Stimulated activated CD4-positive, alpha-beta T cell treated with anti-CD3 and anti-CD28 coated beads, Interleukin-15, amount 100 ng/mL, for 24 hours (primary cell): ENCODE data around the gene MGA.

Source experiments
- DNase-seq: peaks from one replicate; pipeline ENCODE4 v3.0.0-alpha.2; 2020

The MGA gene

GRCh38 chr15:41660235-41661077, at the start of gene MGA:
Gene MGA, plus strand, starts transcription at chr15:41660405.
- peak; percentile 91 for DNase-seq

- DNase-seq: no peak
Observed at GRCh38 chr15:41620536-41621199, 39.5 kb upstream of the MGA start.

DNA sequence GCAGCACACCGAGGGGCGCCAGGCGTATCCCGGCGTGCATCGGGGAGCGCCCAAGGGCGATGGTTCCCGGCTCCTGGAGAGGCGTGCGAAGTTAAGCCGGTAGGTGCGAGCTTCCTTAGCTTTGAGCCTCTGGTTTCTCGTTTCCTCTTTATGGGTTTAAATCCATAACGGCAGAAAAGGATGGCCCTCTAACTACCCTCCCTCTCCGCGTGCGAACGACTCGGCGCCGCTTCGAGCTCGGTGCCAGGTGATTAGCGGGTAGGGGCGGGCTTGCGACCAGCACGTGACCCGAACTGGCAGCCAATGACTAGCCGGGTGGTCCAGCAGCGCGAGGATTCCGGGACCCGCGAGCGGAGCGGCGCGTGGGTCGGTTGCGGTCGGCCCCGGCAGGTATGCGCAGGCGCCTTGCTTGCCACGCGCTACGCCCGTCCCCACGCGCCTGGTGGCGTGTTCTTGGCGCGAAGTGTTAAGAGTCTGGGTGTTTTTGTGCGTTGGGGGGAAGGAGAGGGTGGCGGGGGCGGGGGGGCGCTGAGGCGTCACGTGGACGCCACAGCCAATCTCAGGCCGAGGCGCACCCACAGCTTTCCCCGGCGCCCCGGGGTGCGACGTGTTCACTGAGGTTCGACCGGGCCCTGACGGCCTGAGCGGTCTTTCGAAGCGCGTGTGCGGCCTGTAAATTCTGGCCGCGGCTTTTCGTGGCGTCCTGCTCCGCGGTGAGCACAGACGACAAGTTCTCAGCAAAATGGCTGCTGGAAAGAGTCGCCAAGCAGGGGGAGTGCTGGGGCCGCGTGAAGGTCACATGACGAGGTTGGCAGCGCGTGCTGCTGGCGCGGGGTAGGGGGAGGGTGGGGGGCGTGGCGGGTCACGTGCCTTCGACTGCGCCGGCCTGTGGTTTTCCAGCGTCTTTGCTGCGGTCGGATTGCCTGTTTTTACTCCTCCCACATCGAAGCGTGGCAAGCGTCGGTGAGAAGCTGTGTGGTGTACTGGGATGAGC, 38.7 kb upstream of the MGA start:
- DNase-seq: peak; percentile 85

DNA sequence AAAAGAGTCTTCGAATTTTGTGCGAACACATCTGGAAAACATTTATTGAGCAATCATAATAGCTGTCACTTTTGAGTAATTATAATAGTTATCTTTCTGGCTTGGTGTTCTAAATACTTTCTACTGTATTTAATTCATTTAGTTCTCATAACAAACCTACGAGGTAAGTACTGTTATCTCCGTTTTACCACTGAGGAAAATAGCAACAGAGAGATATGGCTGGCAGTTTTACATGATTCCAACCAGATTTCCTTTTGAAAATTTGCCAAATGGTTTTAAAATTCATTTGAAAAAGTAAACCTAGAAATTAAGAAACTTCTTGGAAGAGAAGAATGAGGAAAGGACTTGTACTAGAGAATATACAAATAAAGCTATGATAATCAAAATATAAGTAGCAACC, 37.3 kb upstream of the MGA start:
- DNase-seq: no peak

GRCh38 chr15:41627203-41627602, 33.0 kb upstream of the MGA start:
- DNase-seq: no peak

DNA sequence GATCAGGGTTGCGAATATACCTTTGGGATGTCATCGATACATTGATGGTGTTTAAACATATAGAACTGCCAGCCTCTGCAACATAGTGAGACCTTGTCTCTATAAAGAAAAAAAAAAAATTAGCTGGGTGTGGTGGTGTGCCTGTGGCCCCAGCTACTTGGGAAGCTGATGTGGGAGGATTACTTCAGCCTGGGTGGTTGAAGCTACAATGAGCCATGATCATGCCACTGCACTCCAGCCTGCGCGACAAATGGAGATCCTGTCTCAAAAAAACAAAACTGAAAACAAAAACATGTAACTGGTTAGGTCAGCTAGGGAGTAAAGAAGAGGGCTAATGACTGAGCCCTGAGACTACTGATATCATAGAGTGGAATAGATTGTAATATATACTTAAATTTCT, 30.7 kb upstream of the MGA start:
- DNase-seq: no peak

GRCh38 chr15:41629883-41630282, 30.3 kb upstream of the MGA start:
- DNase-seq: no peak

GRCh38 chr15:41630616-41631217, 29.5 kb upstream of the MGA start:
- no peak for DNase-seq

GRCh38 chr15:41631880-41632470, 28.2 kb upstream of the MGA start:
- DNase-seq: no peak

- no peak for DNase-seq
Observed at GRCh38 chr15:41633609-41634008, 26.6 kb upstream of the MGA start.

DNA sequence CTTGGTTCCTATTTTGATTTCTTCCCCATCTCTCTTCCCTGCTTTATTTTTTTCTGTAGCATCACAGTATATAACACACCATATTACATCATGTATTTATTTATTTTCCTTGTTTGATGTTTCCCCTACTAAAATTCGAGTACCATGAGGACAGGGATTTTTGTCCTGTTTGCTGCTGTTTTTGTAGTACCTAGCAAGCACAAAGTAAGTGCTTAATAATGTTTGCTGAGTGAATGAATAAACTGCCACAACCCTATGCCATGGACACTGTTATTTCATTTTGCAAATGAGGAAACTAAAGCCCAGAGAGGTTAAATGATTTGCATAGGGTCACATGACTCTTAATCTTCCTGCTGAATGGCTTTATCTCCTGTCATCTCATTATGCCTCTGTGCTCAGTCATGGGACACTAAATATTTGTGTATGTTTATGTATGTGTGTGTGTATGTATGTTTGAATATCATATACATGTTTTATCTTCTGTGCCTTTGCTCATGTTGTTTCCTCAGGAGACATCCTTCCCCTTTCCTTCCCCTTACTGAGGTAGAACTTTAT, 26.1 kb upstream of the MGA start:
- DNase-seq: no peak

- no peak for DNase-seq
Observed at GRCh38 chr15:41637086-41637485, 23.1 kb upstream of the MGA start.

DNA sequence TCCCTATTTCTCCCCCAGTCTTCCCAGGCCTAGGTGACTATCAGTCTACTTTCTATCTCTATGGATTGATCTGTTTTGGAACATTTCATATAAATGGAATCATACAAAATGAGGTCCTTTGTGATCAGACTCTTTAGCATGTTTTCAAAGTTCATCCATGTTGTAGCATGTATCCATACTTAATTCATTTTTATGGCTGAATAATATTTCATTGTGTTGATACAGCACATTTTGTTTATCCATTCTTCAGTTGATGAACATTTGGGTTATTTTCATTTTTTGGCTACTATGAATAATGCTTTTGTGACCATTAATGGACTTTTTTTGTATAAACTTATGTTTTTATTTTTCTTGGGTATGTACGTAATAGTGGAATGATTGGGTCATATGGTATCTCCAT, 19.2 kb upstream of the MGA start:
- no peak for DNase-seq

DNA sequence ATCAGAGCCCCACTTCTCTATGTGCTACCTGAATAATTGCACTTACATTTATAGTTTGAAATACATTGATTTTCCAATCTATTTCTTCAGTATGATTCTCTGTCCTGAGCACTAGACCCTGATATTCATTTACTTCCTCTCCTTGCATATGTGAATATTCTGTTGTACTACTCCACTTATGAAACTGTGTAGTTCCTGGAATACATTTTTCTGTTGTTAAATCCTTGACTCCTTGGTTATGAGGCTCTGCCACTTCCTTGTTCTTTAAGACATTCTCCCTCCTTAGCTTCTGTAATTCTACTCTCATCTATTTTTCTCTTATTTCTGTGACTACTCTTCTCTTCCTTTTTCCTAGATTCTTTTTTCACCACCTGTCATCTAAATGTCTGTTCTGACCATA, 12.9 kb upstream of the MGA start:
- DNase-seq: no peak

DNA sequence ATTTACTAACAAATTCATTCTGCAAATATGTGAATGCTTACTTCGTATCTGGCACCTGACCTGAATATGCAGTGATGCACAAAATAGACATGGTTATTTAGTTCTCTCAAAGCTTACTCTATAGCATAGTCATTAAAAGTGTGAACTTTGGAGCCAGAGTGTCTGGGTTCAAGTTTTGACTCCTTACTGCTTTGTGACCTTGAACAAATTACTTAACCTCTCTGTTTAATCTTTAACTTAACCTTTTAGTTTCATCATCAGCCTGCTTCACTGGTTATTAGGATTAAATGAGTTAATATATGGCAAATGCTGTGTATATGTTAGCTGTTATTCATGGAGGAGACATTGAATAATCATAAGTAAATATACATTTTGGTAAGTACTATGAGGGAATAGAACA, 12.1 kb upstream of the MGA start:
- DNase-seq: no peak

GRCh38 chr15:41648770-41649169, 11.4 kb upstream of the MGA start:
- DNase-seq: no peak

DNA sequence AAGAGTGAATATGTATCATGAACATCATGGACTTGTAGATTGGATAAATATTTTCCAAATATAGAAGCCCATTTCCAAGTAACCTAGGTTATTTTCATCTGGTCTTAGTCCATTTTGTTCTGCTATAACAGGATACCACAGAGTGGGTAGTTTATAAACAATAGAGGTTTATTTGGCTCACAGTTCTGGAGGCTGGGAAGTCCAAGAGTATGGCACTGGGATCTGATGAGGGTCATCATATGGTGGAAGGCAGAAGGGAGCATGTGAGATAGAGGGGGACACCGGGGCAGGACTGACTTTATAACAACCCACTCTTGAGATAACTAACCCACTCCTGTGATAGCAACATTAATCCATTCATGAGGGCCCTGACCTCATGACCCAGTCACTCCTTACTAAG, 9.4 kb upstream of the MGA start:
- no peak for DNase-seq

DNA sequence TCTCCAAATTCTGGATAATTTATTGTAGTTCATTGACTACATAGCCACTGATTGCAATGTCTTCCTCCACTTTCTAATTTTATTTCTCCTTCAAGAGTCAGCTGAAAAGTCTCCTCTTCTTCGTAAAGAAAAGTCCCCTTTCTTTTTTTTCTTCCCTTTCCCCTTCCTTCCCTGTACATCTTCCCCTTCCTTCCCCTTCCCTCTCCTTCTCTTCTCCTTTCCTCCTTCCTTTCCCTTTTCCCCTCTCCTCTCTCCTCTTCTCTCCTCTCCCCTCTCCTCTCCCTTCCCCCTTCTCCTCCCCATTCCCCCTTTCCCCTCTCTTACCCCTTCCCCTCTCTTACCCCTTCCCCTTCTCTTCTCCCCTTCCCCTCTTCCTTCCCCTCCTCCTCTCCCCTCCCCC, 8.8 kb upstream of the MGA start:
- DNase-seq: no peak

GRCh38 chr15:41653760-41654159, 6.4 kb upstream of the MGA start:
- no peak for DNase-seq

GRCh38 chr15:41655716-41656115, 4.5 kb upstream of the MGA start:
- no peak for DNase-seq

DNA sequence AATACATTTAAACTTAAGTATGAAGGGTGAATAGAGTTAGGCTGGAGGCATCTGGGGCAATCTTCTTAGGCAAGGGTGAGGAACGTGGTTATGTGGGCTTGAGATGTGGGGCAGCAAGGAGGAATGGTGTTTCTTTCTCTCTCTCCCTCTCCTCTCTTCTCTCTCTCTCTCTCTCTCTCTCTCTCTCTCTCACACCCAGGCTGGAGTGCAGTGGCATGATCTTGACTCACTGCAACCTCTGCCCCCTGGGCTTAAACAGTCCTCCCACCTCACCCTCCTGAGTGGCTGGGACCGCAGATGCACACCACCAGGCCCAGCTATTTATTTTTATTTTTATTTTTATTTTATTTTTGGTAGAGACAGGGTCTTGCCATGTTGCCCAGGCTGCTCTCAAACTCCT, 4.0 kb upstream of the MGA start:
- no peak for DNase-seq

DNA sequence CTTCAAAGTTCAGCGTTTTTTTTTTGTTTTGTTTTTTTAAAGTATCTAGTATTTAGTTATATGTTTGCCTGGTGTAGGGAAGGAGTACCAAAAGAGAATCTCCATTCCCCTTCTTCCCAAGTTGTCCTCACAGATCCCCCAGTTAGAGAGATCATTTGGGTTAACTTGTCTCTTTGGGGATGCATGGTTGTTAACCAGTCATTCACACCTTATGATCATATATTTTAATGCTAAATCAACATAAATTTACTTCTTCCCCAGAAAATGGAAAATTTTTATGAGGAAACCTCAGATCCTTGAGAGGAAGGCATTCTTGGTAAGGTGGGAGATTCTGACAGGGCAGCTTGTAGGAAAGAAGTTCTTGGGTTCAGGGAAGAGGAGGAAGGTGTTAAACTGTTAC, 1.5 kb upstream of the MGA start:
- DNase-seq: no peak
